AG08395 (cell line): Measurements from ENCODE around the gene CCNH.

Source experiments
- DNase-seq: peaks from one replicate; pipeline ENCODE4 v3.0.0; 2012; ENCODE audit warnings: mixed read lengths, low spot score

The CCNH gene

DNA sequence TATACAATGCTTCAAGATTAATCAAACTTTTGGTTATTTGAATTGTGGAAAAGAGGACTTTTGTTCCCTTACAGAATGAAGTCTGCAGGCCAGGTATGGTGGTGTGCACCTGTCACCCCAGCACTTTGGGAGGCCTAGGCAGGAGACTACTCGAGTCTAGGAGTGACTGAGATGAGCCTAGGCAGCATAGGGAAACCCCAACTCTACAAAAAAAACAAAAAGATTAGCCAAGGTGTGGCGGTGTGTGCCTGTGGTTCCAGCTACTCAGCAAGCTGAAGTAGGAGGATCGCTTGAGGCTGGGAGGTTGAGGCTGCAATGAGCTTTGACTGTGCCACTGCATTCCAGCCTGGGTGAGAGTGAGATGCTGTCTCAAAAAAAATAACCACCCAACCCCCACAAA is 9.3 kb downstream of the CCNH start:
- no peak for DNase-seq

DNA sequence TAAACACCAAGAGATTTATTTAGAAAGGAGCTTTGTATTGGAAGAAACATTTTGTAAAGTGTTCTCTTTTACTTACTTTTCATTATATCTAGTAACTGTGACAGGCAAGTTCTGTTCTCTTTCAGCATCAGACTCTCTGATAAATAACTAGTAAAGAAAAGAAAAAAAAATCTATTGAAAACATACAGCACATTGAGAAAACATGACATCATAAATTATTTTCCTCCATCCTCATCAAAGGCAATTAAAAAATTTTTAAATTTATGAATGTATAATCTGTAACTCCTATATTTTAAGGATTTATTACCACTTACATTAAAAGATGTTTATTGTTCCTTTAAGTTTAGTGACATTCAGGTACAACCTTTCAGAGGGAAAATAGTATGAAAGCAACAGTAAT is 11.1 kb downstream of the CCNH start:
- DNase-seq: no peak

DNA sequence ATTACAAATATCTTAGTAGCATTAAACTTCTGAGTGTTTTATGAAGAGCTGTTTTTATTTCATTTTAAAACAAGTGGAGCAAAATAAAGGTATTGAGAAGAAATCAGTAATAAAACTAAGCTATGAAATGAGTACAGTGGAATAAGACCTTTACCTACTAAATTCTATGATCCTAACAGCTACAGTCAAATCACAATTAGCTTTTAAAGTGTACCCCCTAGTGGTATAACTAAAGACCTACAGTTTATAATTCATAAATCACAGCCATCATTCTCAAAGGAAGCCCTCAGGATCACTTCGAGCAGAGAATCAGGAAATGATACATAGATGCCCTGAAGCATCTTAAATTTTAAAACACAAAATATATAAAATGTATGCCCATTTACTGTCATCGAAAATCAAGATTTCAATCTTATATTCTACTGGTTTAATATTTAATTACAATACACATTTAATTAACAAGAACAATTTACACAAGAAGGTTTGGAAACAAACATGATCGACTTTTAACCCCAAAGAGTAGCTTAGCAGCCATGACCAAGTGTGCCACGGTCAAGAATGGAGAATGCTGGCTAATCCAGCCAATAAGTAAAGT is 12.3 kb downstream of the CCNH start:
- peak; percentile 52 for DNase-seq

DNA sequence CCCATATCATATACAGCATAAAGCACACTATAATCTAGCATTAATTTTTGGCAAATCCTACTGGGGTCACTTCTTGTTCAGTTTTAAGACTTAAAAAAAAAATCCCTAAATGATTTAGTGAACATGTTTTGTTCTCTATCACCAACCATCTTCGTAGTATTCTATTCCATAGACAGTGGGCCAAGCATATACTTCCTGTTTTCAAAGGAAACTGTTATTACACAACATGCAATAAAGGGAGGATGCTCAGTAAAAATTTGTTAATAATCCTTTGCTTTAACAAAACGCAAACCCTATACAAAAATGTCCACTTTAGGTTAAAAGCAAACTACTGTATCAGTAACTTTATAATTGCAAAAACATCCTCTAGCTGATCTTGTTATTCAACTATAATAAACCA is 13.0 kb downstream of the CCNH start:
- DNase-seq: no peak

DNA sequence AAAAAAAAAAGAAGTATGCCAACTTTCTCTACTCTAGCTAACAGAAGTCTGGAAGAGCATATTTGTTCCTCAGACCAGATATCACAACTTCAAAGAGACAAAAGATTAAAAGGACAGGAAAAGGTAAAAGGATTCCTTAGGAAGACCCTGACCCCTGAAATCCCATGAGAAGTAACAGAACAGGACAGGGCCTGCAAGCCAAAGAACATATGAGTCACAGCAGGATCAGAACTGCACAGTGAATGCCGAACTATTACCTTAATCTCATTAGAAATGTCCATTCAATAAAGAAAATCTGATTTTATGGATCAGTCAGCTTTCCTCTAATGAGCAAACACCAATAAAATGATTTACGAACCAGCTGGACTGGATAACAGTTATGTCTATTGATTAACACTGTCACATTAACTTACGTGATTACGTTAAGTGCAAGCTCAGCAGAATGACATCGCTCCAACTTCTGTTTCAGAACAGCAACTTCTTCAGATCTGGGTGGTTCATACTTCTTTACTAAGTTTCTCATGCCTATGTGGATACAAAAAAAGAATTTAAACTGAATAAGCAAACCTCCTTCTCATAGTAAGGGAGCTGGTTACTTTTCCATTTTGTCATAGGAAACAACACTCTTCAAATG is 13.6 kb downstream of the CCNH start:
- DNase-seq: no peak

DNA sequence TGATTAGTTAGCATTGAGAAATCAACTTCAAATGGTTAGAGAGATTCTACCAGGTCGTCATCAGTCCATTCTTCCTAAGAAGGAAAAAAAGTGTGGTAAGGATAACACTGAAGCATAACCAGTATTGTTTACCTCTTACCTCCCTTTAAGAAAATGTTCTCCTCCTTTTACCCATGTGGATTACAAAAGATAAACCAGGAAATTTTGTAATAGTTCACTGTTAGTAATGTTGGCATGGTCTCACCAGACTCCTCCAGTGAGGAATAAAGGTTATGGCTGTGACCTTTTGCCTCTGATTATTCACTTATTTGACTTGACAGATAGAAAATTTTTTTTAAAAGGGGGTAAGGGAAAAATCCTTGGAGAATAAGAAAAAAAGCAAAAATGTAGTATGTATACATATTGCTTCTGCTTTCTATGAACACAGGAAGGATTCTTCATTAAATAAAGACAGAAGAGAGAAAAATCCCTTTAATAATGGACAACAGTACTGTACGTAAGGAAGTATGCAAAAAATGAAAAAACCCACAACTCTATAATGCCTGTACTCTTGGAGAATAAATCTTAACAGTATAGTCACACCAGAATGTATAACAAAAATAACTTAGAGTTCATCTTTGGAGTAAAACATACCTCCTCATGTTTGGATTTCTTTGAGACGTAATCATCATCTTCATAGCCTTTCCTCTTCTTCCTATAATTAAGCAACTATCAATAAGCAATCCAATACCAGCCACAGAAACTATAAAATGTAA is 18.1 kb downstream of the CCNH start:
- peak; percentile 15 for DNase-seq

DNA sequence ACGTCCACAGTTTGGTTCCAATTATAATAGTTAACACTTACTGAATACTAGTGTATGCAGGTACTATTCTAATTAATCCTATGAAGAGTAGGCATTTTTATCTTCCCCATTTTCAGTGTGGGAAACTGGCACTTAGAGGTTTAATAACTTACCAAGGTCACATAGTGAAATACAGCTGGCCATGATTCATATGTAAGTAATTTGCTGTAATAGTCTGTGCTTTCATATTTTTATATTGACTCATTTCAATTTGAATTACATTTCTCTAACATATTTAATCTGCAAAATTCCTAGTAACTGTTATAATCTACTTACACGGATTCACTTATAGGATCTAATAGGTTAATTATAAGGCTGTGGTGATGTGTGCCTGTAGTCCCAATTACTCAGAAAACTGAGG is 19.4 kb downstream of the CCNH start:
- peak; percentile 55 for DNase-seq

DNA sequence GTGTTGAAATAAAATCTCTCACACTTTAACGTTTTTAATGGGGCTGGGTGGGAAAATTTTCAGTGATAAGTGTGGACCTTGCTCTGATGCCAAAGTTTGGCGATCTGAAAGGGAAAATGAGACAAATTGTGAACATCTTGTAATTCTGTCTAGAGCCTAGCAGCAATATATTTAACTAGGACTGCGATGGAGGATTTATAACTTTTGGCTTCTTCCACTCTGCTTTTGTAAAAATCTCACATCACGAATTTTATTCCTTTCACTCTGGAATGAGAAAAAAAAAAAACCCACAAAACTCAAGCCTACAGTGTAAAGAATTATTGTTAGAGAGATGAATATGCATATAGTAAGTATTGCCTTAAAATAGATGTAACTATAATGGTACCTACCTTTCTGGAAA is 19.9 kb downstream of the CCNH start:
- no peak for DNase-seq

DNA sequence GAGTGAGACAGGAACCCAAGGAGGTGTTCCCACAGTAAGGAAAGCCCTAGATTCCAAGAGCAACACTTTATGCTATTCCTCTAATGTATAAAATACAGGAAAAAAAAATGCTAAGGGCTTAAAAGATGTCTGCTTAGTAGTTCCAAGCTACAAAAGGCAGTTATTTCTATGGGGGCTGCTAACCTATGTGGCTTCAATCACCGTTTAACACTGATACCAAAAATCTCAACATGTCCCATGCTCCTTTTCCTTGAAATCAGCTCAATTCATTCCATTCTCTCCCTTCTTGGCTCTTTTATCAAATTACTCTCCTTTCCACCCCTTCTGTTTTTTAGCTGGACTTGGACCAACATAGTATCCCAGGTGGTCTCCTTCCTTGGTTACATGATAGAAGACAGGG is 20.6 kb downstream of the CCNH start:
- DNase-seq: no peak

DNA sequence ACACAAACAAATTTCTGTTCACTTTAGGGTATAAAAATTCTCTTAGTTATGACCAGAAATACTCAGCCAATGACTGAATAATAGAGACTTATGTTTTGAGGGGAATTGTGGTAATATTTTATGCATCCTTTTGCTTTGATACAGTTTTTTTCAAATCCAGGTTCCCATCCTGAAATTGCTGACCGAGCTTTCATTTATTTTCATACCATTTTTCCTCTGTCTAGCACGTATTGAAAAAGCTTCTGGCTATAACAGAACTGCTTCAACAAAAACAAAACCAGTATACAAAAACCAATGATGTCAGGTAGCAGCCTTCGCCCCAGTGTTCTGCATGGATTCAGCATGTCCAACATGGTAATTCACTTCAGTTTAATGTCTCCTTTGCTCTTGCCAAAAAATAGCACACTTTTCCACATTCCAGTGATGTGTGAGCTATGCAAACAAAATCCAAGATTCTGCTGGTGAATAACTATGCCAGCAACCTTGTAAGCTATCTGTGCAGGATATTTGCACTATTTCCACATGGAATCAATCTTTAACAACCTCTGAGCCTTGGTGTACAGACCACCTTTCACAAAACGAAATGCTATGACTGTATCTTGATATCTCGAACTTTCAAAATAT is 22.0 kb downstream of the CCNH start:
- DNase-seq: peak; percentile 4

DNA sequence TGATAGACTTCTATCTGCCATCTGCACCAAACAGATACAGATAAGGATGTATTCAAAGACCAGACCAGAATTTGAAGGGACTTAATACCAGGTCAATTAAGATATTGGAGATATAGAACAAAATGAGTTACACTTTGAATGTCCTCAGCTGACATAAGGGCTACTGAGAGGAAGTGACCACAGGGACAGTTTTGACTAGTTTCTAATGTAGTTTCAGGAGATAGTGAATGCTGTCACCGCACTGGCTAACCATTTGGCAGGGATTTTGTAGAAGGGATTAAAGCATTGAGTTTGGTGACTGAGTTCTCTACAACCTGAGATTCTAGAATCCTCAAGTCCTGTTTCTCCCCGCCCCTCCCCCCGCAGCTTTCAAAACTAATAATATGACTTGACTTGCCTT is 22.7 kb downstream of the CCNH start:
- no peak for DNase-seq

DNA sequence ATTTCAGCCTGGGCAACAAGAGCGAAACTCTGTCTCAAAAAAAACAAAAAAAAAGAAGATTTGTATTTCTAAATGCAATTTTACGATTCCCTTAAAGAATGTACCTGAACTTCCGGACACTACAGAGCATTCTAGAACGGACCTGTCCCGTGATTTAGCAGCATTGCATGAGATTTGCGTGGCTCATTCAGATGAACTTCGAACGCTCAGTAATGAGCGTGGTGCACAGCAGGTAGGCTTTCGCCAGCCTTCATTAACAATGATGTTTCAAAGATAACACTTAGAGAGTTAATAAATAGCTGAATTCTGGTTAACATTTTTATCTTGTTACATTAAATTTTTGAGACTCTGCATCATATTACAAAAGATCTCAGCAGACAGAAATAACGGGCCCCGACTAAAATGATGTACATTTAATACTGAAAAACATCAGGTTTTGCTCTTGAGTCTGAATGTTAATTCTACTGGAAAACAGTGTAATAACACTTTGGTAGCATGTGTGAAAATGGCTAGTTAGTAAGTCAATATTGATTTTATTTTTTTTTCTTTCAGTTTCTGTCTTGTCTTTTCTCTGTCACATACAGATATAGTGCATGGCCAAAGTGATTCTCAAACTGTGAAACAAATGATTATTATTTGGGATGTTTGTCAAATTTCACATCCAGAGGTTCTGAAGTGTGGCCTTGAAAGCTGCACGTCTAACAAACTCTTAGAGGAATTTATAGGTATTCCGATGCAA is 23.3 kb downstream of the CCNH start:
- DNase-seq: no peak

DNA sequence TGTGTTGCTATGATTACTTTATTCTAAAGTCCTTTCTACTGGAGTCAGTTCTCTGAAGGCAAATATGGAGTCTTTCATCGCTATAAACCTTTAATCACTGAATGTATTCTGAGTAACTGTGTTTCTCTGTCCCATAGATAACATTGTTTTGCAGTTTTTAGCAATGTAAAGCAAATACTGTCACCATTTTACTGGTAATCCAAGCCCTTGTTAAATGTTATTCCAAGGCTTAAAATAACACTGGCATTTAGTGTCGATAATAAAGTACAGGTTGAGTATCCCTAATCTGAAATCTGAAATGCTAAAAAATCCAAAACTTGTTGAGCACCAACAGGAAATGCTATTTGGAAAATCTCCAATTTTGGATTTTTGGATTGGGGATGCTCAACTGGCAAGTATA is 24.6 kb downstream of the CCNH start:
- DNase-seq: no peak

DNA sequence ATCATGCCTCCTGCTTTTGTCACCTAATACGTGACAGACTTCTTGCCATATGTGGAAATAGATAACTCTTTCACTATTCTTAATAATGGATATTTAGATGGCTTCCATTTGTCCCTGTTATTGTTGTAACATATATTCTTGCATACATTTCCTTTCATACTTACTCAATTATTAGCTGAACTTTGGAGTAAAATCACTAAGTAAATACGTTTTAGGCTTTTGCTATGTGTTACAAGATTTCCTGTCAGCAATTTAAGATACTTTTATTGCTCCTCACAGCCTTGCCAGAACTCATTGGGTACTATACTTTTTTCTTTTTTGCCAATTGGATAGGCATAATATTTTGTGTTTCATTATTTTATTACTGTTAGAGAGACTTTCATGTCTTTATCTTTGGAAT is 26.9 kb downstream of the CCNH start:
- DNase-seq: no peak

DNA sequence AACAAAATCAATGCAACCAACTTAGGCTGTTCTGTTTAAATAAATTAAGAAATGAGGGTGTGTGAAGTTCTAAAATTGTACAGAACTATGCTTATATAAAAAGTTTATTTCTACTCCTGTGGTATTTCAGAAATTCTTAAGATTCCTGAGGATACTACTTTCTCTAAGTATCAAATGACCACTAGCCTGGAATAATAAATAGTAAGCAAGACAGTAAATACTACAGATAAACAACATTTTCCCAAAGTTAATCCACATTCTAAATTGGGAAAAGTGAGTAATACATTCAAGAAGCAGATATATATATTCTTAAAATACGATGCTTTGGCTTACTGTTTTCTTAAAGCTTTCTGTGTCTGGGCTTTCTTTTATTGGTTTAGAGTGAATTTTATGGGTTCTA is 29.5 kb downstream of the CCNH start:
- DNase-seq: peak; percentile 29

DNA sequence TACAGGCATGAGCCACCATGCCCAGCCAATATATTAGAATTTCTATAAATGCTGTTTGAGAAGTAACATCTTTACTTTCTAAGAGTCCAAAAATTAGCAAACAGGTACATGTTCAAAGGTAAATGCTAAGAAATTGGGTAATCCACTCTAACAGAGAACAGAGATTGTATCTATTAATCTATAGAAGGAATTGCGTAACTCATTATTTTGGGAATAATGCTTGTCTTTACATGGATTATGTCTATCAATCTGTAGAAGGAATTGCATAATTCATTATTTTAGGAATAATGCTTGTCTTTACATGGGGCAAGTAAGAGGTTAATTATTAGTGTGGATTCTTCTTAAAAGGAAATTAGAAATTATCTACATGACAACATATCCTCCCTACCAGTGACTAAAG is 30.5 kb downstream of the CCNH start:
- DNase-seq: no peak

DNA sequence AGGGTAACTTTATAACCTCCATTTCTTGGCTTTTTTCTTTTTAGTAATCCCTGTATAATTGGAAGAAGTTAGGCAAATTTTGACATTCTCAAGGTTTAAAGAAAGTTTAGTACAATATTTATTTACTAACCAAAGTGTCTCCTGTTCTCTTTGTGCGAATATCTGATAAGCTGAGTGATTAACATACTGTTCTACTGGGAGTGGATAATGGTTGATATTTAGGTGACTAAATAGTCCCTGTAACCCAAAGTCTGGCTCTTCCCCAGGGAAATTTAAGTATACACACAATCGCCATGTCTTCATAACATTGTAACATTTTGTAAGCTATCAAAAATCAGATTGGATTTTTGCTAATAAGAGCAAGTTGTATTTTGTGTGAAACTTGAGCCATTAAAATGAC is 40.0 kb downstream of the CCNH start:
- no peak for DNase-seq

DNA sequence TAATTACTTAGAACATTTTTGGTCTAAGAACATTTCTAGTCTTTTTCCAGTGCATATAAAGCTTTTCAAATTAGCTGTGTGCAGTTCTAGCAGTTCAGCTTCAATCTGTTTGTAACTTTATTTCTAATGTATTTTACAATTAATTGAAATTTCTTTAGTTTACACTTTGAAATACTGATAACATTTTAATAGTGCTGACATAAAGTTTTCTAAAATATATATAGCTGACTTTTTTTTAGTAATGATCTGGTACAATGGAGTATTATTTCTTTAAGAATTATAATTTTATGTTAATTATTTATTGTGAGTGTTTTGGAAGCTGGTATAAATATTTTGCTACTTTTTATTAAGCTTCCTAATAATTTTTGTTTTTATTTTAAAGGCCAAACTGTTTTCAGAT is 43.3 kb downstream of the CCNH start:
- DNase-seq: no peak

DNA sequence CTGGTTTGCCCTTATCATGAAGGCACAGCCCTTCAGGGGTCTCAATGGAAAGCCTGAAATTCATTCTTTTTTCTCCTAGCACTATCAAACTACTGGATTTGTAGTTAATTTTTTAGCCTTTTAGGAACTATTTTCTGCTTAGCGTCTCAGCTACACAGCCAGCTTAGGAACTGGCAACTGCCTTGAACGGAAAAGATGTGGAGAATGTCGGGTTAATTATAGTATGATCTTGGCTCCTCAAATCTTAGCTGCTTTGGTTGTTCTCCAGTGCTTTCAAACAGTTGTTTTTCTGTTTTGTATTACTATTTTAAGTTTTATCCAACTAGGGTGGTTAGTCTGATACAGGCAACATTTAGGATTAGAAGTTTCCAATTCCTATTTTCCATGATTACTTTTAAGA is 44.1 kb downstream of the CCNH start:
- no peak for DNase-seq

DNA sequence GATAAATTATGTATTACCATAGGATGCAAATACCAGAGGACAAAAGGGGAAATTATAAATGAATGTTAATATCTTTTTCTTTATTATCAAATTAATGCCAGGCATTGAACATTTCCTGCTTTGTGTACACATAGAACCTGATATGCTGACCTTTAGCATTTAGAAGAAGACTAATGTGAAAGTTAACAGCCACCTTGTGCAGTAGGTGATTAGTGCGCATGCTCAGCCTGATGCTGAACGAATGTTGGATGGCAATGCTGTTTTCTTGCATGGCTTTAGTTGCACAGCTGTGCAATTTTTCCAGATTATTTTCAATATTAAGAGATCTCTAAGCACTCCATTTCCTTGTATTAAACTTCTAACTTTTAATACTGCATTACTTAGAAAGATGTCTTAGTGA is 45.5 kb downstream of the CCNH start:
- no peak for DNase-seq

DNA sequence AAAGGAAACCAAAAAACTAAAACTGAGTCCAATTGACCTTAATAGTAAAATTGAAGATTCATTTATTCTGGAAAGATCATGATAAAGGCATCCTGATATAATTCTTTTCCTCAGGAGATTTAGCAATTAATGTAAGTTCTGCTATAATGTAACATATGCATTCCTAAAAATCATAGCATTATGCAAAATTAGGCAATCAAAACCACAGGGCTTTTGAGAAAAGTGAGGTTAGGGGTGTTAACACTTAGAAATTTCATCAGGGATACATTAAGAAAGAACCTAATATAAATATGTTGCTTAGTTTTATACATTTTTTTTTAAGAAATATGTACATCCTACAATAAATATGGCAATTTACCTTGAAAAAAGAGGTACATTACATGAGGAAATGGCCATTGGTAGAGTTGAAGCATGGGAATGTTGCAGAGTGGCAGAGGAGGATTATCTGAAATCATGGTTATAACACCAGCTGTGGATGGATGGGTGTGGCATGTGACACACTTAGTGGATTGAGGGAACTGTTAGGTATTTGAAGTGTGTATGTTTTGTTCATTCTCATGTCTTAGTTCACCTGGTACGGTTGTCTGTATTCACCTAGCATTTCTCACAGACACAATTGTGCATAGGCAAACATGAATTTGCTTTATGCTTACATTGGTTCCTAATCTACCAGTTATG is 51.1 kb downstream of the CCNH start:
- DNase-seq: no peak

DNA sequence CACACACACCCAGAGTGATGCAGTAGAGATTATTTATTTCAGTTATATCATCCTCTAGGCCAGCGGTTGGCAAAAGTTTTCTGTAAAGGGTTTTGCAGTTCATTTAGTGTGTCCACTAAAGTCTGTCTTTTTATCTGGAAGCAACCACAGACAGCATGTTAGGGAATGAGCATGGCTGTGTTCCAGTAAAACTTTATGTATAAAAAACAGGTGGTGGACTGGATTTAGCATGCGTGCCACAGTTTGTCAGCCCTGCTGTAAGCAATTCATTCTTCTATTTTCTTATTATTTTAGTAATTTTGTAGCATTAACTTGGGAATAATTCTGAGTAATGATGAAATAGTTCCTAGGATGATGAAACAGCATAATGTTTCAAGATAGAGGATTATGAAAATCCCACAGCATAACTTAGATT is 51.7 kb downstream of the CCNH start:
- peak; percentile 4 for DNase-seq
